Keratinocyte (primary cell): Measurements from ENCODE around the gene CTDSPL.

Experiments
- CTCF ChIP-seq, 3 experiments: IDR thresholded peaks in 1 of 3; conservative IDR thresholded peaks in 1 of 3; optimal IDR thresholded peaks in 1 of 3; 2 replicates in 2 of 3; 3 replicates in 1 of 3; pipeline versions ENCODE3 to v1.5.1; 2011; ENCODE audit warnings: low read length in 3 of 3, mild to moderate bottlenecking in 3 of 3, moderate library complexity in 2 of 3, control low read depth in 1 of 3, inconsistent platforms in 1 of 3; ENCODE audit not compliant: insufficient read depth in 2 of 3; ENCODE audit errors: extremely low read depth in 1 of 3
- EZH2 ChIP-seq: IDR thresholded peaks from one replicate; pipeline ENCODE4 v1.6.1; 2012; ENCODE audit warnings: inconsistent platforms, mild to moderate bottlenecking, low read length, moderate library complexity

GRCh38 chr3:37904601-37905000 lies 42.9 kb downstream of the CTDSPL start:
- TF ChIP-seq CTCF (optimal IDR thresholded peaks at IDR 0.05 in 1 of 3, IDR thresholded peaks at IDR 0.05 in 1 of 3, conservative IDR thresholded peaks at IDR 0.05 in 1 of 3; ENCODE audit: extremely low read depth in 1 of 3, insufficient read depth in 2 of 3, low read length in 3 of 3) (no peak), EZH2 (no peak)
